Fibroblast of peridontal ligament (primary cell): ENCODE data around the gene EHF.

Source experiments
- DNase-seq: peaks from one replicate; pipeline ENCODE4 v3.0.0-alpha.2; 2010; ENCODE audit errors: extremely low read depth

The EHF gene

GRCh38 chr11:34644669-34645406 is 23.9 kb downstream of the EHF start:
- DNase-seq = peak; percentile 88

DNA sequence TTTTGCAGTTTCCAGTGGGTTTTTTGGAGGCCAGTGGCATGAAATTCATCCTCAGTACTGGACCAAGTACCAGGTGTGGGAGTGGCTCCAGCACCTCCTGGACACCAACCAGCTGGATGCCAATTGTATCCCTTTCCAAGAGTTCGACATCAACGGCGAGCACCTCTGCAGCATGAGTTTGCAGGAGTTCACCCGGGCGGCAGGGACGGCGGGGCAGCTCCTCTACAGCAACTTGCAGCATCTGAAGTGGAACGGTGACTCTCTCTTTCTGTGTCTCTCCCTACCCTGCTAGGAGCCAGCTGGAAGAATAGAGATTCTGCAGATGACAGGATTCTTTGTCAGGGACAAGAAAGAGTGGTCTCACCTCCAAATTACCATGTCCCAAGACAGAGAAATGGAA is 25.5 kb downstream of the EHF start:
- no peak for DNase-seq

DNA sequence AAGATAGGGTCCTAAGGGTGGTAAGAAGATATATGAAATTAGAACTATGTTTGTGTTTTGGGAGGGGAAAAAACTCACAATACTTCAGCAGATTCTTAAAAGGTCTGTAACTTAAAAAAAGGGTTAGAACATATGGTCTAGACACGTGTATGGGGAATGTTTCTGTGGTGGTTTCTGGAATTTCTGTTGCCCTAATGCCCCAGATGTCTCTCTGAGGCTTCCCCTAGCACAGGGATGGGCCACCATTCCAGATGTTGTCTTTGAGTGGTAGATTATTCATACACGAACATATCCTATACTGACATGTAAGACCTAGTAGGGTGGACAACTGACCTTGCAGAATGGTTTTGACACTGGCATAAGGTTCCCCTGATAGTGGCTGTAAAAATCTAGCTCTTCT is 26.2 kb downstream of the EHF start:
- peak; percentile 60 for DNase-seq

GRCh38 chr11:34647532-34647931 is 26.6 kb downstream of the EHF start:
- no peak for DNase-seq

- DNase-seq = no peak
Observed at GRCh38 chr11:34648036-34648435, 27.1 kb downstream of the EHF start.

- DNase-seq = no peak
Observed at GRCh38 chr11:34649597-34649996, 28.7 kb downstream of the EHF start.

DNA sequence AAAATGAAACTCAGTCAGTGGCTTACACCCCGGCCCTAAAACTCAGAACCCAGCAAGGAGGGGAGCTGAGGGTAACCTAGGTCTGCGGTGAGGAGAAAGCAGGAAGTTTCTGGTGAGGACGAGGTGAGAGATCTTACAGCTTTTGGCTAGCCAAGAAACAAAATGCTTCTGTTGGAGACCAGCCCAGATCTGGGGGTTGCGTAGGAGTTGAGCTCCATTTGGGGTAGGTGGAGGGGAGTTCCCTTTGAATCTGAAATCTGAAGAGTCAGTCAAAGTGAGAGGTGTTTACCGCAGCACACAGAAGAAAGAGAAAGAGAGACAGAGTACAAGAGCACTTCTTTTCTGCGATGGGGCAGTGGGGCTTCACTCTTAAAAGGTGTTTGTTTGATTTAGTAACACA is 29.6 kb downstream of the EHF start:
- DNase-seq = no peak

DNA sequence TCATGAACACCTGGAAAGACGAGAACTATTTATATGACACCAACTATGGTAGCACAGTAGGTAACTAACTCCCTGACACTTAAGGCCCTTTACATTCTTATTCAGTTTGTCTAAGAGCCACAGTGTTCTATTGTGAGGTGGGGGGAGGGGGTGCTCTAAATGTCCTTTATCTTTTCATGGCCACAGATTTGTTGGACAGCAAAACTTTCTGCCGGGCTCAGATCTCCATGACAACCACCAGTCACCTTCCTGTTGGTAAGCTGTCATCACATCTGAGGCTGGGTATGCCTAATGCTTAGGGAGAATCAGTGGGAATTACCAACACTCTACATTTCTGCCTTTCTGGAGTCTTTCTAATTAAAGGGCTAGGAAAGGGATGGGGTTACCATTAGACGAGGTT is 30.7 kb downstream of the EHF start:
- DNase-seq = no peak

GRCh38 chr11:34652191-34652973 is 31.5 kb downstream of the EHF start:
- DNase-seq = no peak

DNA sequence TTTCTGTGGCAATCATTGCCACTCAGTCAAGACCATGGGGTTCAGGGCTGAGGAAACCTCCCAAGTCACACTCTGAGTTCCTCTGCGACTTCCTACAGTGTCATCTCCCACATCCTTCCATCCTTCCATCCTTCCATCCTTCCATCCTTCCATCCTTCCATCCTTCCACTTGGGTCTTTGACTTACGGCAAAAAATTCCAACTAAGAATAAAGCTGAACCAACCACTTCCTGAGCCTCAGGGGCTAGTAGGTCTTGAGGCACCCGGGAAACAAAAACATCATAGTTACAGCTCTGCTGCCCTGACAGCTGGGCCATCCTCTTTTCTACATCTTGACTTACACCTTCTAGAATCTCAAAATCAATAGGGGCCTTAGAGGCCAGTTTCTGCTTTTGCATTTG is 32.1 kb downstream of the EHF start:
- no peak for DNase-seq

DNA sequence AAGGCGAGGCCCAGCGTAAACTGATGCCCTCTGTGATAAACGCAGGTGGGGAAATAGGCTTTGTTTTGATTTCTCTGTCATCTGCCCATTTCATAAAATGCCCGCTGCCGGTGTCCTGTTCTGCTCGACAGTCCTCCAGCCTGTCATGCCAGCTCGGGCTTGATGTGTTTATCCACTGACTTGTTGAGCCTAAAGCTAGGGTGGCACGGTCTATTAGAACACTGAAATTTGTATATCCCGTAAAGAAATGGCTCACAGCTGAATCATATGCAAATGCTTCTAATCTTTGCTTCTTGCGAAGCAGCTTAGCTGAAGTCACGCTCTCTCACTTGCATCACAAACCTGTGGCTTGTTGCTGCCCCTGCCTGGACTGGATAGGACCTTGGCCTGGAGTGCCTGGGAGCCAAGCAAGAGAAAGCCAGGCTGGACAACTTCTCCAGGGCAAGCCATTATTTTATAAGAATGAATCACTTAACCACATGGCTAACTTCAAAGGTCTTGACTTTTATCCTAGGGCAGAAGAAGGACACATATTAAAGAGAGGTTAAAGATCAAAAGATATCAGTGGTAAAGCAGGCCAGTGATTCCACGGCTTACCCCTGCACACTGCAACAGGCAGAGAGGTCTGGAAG is 33.1 kb downstream of the EHF start:
- peak; percentile 94 for DNase-seq

- DNase-seq = peak; percentile 48
Observed at GRCh38 chr11:34654483-34655334, 33.8 kb downstream of the EHF start.

GRCh38 chr11:34655335-34656008 is 34.6 kb downstream of the EHF start:
- peak; percentile 69 for DNase-seq

DNA sequence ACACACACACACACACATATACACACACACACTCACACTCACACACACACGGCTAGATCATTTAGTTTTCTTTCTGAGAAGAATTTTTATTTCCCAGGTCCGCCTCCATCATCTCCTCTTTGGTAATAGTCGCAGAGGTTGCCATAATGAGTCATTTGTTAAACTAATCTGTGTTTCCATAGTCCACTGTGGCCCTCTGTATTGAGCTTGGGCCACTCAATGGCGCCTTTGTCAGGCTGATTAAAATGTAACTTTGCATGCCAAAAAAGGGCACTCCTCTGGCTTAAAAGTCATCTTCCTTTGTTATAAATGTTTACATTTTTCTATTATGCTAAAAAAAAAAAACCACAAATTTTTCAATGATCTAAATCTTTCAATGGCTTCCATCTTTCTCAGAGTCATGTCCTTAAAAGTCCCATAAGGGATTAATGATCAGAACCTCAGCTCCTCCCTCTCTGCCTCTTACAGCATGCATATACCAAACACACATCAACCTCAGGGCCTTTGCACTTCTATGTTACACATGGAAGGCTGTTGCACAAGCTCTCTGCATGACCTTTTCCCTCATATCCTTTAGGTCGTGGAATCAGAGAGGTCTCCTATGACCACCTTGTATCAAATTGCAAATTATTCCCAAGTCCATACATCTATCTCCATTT is 35.3 kb downstream of the EHF start:
- DNase-seq = no peak

- no peak for DNase-seq
Observed at GRCh38 chr11:34658071-34659015, 37.5 kb downstream of the EHF start.

DNA sequence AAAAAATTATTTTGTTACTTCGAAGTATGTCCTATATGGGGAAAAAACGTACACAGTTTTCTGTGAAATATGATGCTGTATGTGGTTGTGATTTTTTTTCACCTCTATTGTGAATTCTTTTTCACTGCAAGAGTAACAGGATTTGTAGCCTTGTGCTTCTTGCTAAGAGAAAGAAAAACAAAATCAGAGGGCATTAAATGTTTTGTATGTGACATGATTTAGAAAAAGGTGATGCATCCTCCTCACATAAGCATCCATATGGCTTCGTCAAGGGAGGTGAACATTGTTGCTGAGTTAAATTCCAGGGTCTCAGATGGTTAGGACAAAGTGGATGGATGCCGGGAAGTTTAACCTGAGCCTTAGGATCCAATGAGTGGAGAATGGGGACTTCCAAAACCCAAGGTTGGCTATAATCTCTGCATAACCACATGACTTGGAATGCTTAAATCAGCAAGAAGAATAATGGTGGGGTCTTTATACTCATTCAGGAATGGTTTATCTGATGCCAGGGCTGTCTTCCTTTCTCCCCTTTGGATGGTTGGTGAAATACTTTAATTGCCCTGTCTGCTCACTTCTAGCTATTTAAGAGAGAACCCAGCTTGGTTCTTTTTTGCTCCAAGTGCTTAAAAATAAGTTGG is 38.3 kb downstream of the EHF start:
- no peak for DNase-seq

DNA sequence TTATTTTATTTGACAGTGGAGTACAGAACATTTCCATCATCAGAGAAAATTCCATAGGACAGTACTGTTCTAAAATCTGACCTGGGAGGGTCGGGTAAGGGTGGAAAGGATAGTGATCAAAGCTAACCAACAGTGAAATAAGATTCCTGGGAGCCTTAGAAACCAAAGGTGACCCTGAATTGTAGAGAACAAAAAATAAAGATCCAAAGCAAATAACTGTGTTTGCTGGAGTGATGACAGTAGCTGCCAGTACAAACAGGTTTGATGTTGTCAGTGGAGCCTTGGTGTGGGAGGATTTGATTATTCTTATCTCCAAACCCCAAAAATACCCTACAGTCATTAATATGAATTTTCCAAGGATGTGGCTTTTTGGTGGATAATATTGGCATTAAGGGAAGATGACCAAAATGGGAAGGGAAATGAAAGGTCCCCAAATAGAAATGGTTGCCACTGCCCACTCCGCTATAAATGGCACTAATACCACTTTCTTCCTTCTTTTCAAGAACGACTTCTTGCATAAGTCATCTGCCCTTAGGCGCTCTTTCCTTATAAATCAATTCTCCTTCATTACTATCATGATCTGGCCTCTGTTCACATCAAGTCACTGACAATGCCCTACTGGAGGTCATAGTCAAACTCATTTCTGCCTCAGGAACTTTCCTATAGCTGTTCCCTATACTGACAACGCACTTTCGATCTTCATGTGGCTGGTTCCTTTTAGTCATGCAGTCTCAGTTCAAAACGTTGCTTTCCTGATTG is 44.4 kb downstream of the EHF start:
- no peak for DNase-seq

GRCh38 chr11:34667810-34668582 is 47.1 kb downstream of the EHF start:
- no peak for DNase-seq
